H1 (cell line): ENCODE data around the gene ADM. TPM values are rescaled to one million over a fixed set of nuclear protein-coding genes. Genes with fewer than 3 reads are reported as not detected.

Source experiments
- CTCF ChIA-PET: fragments of 300-600 bp; sonication (Branson Sonifier 250); formaldehyde crosslinking; loops from one replicate; lab custom pipeline; 2021; ENCODE audit not compliant: partially characterized antibody; lab: Charles Lee
- POLR2A ChIA-PET: fragments of 300-600 bp; sonication (Branson Sonifier 250); formaldehyde crosslinking; loops from one replicate; lab custom pipeline; 2021; ENCODE audit warnings: inconsistent platforms; ENCODE audit not compliant: partially characterized antibody; lab: Charles Lee
- DNase-seq, 2 experiments: peaks; one replicate each; pipeline versions ENCODE4 v3.0.0 to v3.0.0-alpha.2; 2010 to 2022; ENCODE audit warnings: low spot score in 2 of 2, low read depth in 1 of 2, mixed read lengths in 1 of 2
- FAIRE-seq: peaks from 2 replicates; lab custom pipeline; 2011; peaks lifted over from hg19 to GRCh38; lab: Jason Lieb, UNC
- H2AFZ ChIP-seq: 2 replicates; pipeline ENCODE4 v1.8.1; 2012; ENCODE audit warnings: low read length, inconsistent platforms
- H2AK5ac ChIP-seq: 2 replicates; pipeline ENCODE4 v1.6.1; 2013; ENCODE audit warnings: low read depth, low read length
- H2BK120ac ChIP-seq: replicated peaks from 2 replicates; pipeline ENCODE3; 2013; ENCODE audit warnings: low read depth, low read length, inconsistent platforms
- H2BK12ac ChIP-seq: 2 replicates; pipeline ENCODE4 v1.6.1; 2013; ENCODE audit warnings: low read depth, low read length
- H2BK15ac ChIP-seq: 2 replicates; pipeline ENCODE4 v1.6.1; 2013; ENCODE audit warnings: low read length
- H2BK20ac ChIP-seq: 2 replicates; pipeline ENCODE4 v1.6.1; 2013; ENCODE audit warnings: low read length
- H2BK5ac ChIP-seq: 2 replicates; pipeline ENCODE4 v1.6.1; 2013; ENCODE audit warnings: low read depth, low read length
- H3K14ac ChIP-seq: 2 replicates; pipeline ENCODE4 v1.6.1; 2013; ENCODE audit warnings: inconsistent platforms; ENCODE audit not compliant: insufficient read length
- H3K18ac ChIP-seq: 2 replicates; pipeline ENCODE4 v1.6.1; 2013; ENCODE audit warnings: low read length; ENCODE audit errors: extremely low read depth
- H3K23ac ChIP-seq: 2 replicates; pipeline ENCODE4 v1.6.1; 2013; ENCODE audit warnings: inconsistent platforms; ENCODE audit not compliant: insufficient read length
- H3K23me2 ChIP-seq: 2 replicates; pipeline ENCODE4 v1.6.1; 2013; ENCODE audit warnings: low read depth, low read length
- H3K27ac ChIP-seq: 2 replicates; pipeline ENCODE4 v1.6.1; 2011; ENCODE audit warnings: low read depth, low read length, inconsistent platforms
- H3K27me3 ChIP-seq, 4 experiments: replicated peaks in 1 of 4; 1 replicate in 1 of 4; 2 replicates in 3 of 4; pipeline versions ENCODE4 v1.6.1 to v1.8.1; 2011 to 2013; ENCODE audit warnings: low read length in 3 of 4, mild to moderate bottlenecking in 3 of 4, inconsistent platforms in 2 of 4, mixed read lengths in 2 of 4, moderate library complexity in 1 of 4; ENCODE audit not compliant: control insufficient read depth in 3 of 4, insufficient read depth in 3 of 4; ENCODE audit errors: extremely low read depth in 1 of 4
- H3K36me3 ChIP-seq, 4 experiments: 2 replicates each; pipeline versions ENCODE4 v1.6.1 to v1.8.1; 2011 to 2013; ENCODE audit warnings: mild to moderate bottlenecking in 4 of 4, low read length in 3 of 4, moderate library complexity in 2 of 4, control low read depth in 1 of 4, inconsistent platforms in 1 of 4; ENCODE audit not compliant: insufficient read depth in 4 of 4, control insufficient read depth in 2 of 4
- H3K4ac ChIP-seq: replicated peaks from 2 replicates; pipeline ENCODE3; 2013; ENCODE audit warnings: low read length, low read depth, mixed read lengths, inconsistent platforms; ENCODE audit not compliant: insufficient read length
- H3K4me1 ChIP-seq, 4 experiments: replicated peaks in 1 of 4; 1 replicate in 1 of 4; 2 replicates in 3 of 4; pipeline versions ENCODE4 v1.6.1 to v1.8.1; 2011 to 2013; ENCODE audit warnings: low read length in 3 of 4, inconsistent platforms in 2 of 4, mixed read lengths in 1 of 4; ENCODE audit not compliant: insufficient read depth in 4 of 4, control insufficient read depth in 3 of 4
- H3K4me2 ChIP-seq, 2 experiments: 2 replicates each; pipeline versions ENCODE4 v1.6.1 to v1.8.1; 2011 to 2013; ENCODE audit warnings: low read depth in 2 of 2, low read length in 2 of 2, control low read depth in 1 of 2, inconsistent platforms in 1 of 2, mild to moderate bottlenecking in 1 of 2; ENCODE audit not compliant: insufficient read depth in 1 of 2
- H3K4me3 ChIP-seq, 4 experiments: fragments of 200-600, 300-600 bp in 1 of 4; sonication (generic), shearing (Covaris generic), sonication (Bioruptor Twin) in 1 of 4; 2 replicates each; pipeline versions ENCODE4 v1.5.1 to v1.8.1; 2011 to 2016; ENCODE audit warnings: low read length in 4 of 4, low read depth in 3 of 4, control low read depth in 2 of 4, inconsistent platforms in 2 of 4, mild to moderate bottlenecking in 2 of 4, mixed read lengths in 1 of 4, moderate library complexity in 1 of 4; ENCODE audit not compliant: insufficient read depth in 2 of 4; ENCODE audit errors: extremely low read depth in 1 of 4
- H3K56ac ChIP-seq: replicated peaks from 2 replicates; pipeline ENCODE3; 2013; ENCODE audit warnings: low read depth, mild to moderate bottlenecking, mixed read lengths, low read length, inconsistent platforms; ENCODE audit not compliant: insufficient read length
- H3K79me1 ChIP-seq: 2 replicates; pipeline ENCODE4 v1.6.1; 2013; ENCODE audit warnings: low read depth, low read length, control low read depth
- H3K79me2 ChIP-seq, 2 experiments: 2 replicates each; pipeline versions ENCODE4 v1.6.1 to v1.8.1; 2012 to 2013; ENCODE audit warnings: low read length in 2 of 2, mild to moderate bottlenecking in 2 of 2, inconsistent platforms in 1 of 2; ENCODE audit not compliant: insufficient read depth in 2 of 2, control insufficient read depth in 1 of 2
- H3K9ac ChIP-seq, 4 experiments: replicated peaks in 1 of 4; 1 replicate in 1 of 4; 2 replicates in 3 of 4; pipeline versions ENCODE4 v1.6.1 to v1.8.1; 2011 to 2013; ENCODE audit warnings: low read depth in 3 of 4, low read length in 3 of 4, control low read depth in 2 of 4, mild to moderate bottlenecking in 2 of 4, moderate library complexity in 2 of 4, inconsistent platforms in 1 of 4; ENCODE audit errors: extremely low read depth in 1 of 4
- H3K9me3 ChIP-seq, 2 experiments: 2 replicates each; pipeline versions ENCODE4 v1.6.1 to v1.8.1; 2012 to 2013; ENCODE audit warnings: mild to moderate bottlenecking in 2 of 2, moderate library complexity in 2 of 2, control low read depth in 1 of 2, inconsistent platforms in 1 of 2, low read depth in 1 of 2, low read length in 1 of 2, mixed read lengths in 1 of 2; ENCODE audit not compliant: insufficient read depth in 2 of 2
- H4K20me1 ChIP-seq, 2 experiments: replicated peaks in 1 of 2; 2 replicates each; pipeline versions ENCODE3 to v1.8.1; 2011 to 2013; ENCODE audit warnings: inconsistent platforms in 2 of 2, low read length in 2 of 2, mild to moderate bottlenecking in 1 of 2; ENCODE audit not compliant: insufficient read depth in 2 of 2, control insufficient read depth in 1 of 2
- H4K5ac ChIP-seq: 2 replicates; pipeline ENCODE4 v1.6.1; 2013; ENCODE audit warnings: low read length, low read depth, mixed read lengths, inconsistent platforms; ENCODE audit not compliant: insufficient read length
- H4K8ac ChIP-seq: 2 replicates; pipeline ENCODE4 v1.8.0; 2013; ENCODE audit warnings: mild to moderate bottlenecking, moderate library complexity, low read length, inconsistent platforms; ENCODE audit not compliant: insufficient read depth; ENCODE audit errors: extremely low read depth
- H4K91ac ChIP-seq: replicated peaks from 2 replicates; pipeline ENCODE3; 2013; ENCODE audit warnings: low read length, mixed read lengths, inconsistent platforms; ENCODE audit not compliant: insufficient read length
- ATF3 ChIP-seq: IDR thresholded peaks from 2 replicates; pipeline ENCODE4 v1.6.1; 2011; ENCODE audit warnings: low read depth, mild to moderate bottlenecking, low read length; ENCODE audit not compliant: insufficient read depth
- CHD2 ChIP-seq: IDR thresholded peaks from 2 replicates; pipeline ENCODE4 v1.6.1; 2012; ENCODE audit warnings: low read length, improper control_type of control experiment
- CTBP2 ChIP-seq: IDR thresholded peaks from 2 replicates; pipeline ENCODE4 v1.7.0; 2011; ENCODE audit warnings: borderline replicate concordance, mild to moderate bottlenecking, moderate library complexity, mixed read lengths, low read length; ENCODE audit not compliant: insufficient read depth, insufficient read length
- EP300 ChIP-seq, 2 experiments: IDR thresholded peaks; 1 replicate in 1 of 2; 2 replicates in 1 of 2; pipeline ENCODE4 v1.6.1; 2011 to 2012; ENCODE audit warnings: low read depth in 2 of 2, low read length in 2 of 2, mild to moderate bottlenecking in 2 of 2, borderline replicate concordance in 1 of 2, inconsistent platforms in 1 of 2, moderate library complexity in 1 of 2
- EZH2 ChIP-seq: fragments of 200-600 bp; sonication (generic); IDR thresholded peaks from 2 replicates; pipeline ENCODE4 v1.7.1; 2012; ENCODE audit warnings: low read depth, mild to moderate bottlenecking, moderate library complexity, low read length, inconsistent platforms; ENCODE audit not compliant: severe bottlenecking
- GABPA ChIP-seq: IDR thresholded peaks from 2 replicates; pipeline ENCODE4 v1.6.1; 2011; ENCODE audit warnings: mild to moderate bottlenecking, low read length, moderate library complexity, borderline replicate concordance; ENCODE audit not compliant: insufficient read depth
- MAX ChIP-seq: IDR thresholded peaks from 2 replicates; pipeline ENCODE4 v1.6.1; 2012; ENCODE audit warnings: inconsistent platforms
- RFX5 ChIP-seq: IDR thresholded peaks from 2 replicates; pipeline ENCODE4 v1.6.1; 2011; ENCODE audit warnings: low read depth, low read length, improper control_type of control experiment, borderline replicate concordance
- SUZ12 ChIP-seq: fragments of 200-600 bp; sonication (generic); IDR thresholded peaks from 2 replicates; pipeline ENCODE4 v1.6.1; 2012; ENCODE audit warnings: mild to moderate bottlenecking, inconsistent platforms, low read length, moderate library complexity, mixed read lengths
- TEAD4 ChIP-seq: IDR thresholded peaks from 2 replicates; pipeline ENCODE4 v1.6.1; 2012; ENCODE audit warnings: low read depth, low read length, inconsistent platforms, mixed read lengths
- WGBS, 2 experiments: shearing (Covaris generic) in 1 of 2; methylation state at CpG; one replicate each; pipeline versions ENCODE4 v1.1.6 to v1.1.7; 2013 to 2015; ENCODE audit warnings: low lambda C conversion rate in 2 of 2, mixed read lengths in 2 of 2, inconsistent platforms in 1 of 2, low coverage in 1 of 2, missing lambda C conversion rate in 1 of 2; ENCODE audit not compliant: insufficient replicate concordance in 2 of 2, insufficient coverage in 1 of 2, insufficient read length in 1 of 2; ENCODE audit errors: extremely low coverage in 1 of 2, missing lambda C conversion rate in 1 of 2; 5-methylcytosine and 5-hydroxymethylcytosine counted together
- polyA plus RNA-seq, 7 experiments: library from polyadenylated mRNA; depleted of rRNA in 3 of 7; stranded (reverse) in 5 of 7; unstranded in 2 of 7; fragments of >200 nt in 5 of 7; fragments of 200-250 nt in 2 of 7; gene quantifications; 1 replicate in 5 of 7; 2 replicates in 1 of 7; 4 replicates in 1 of 7; pipeline versions ENCODE4 v1.2.1 to v1.2.3, GENCODE V29; 2011 to 2013; ENCODE audit warnings: missing spikeins in 2 of 7, mixed read lengths in 2 of 7
- total RNA-seq: library from RNA; stranded (reverse); fragmentation: NEBNext Ultra II Directional; extraction: Animal tissue kit (Norgen Biotek cat#: 25700); gene quantifications from 2 replicates; pipeline ENCODE4 v1.2.1, GENCODE V29; 2021

Gene ADM
- total and polyA plus RNA-seq, 2 of the 8 experiments (the other 6 are each of a cell fraction or from before 2014, with no cell fraction given): 94.1 to 95.6 TPM

DNA sequence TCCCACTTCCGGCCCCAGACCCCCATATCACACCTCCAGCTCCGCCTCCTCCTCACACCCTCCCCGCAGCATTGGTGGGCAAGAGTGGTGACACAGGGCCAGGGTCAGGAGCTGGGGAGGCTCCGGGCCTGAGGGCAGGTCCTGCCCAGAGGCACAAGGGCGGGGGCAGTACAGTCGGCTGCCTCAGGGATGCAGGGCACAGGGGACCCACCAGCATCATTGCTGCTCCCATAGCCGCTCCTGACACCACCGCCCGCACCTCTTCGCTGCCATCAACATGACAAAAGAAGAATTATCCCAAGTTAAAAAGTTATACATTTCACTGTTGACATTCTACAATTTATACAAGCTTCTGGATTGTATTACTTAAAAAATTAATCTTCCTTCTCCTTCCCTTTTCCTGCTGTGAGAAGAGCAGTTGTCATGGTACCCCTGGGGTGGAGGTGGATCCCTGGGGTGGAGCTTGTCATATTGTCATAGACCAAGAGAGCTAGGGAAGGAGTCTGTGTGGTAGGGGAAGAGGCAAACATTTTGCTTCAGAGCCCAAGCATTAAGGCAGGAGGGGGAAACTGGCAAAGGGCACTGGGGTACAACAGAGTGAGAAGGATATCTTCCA is 15.0 kb upstream of the ADM start:
- Histone ChIP-seq H3K14ac (no peak overlapping the region), H3K4me1 (peaks cover 3 to 14% (median 7%) of the 10 kb centered on the region in 4 experiments; a peak in 6 of 7 replicates), H3K79me2 (peaks cover 0 to 76% of the 10 kb centered on the region in 2 experiments; a peak in 2 of 4 replicates), H3K9ac (no peak overlapping the region), H3K23ac (no peak overlapping the region), H3K4me3 (no peak overlapping the region), H2BK15ac (no peak overlapping the region), H3K27me3 (no peaks in the 10 kb centered on the region), H2BK120ac (no peak overlapping the region), H3K4me2 (no peak overlapping the region; a peak in 1 of 4 replicates), H2BK12ac (peak overlapping the region; percentile 18; the same call in 1 of the 2 replicates), H3K56ac (no peak overlapping the region), H3K27ac (no peak overlapping the region), H2BK20ac (no peak overlapping the region), H3K18ac (no peak overlapping the region; the same call in 1 of the 2 replicates), H2BK5ac (0 out of 2 replicates have a peak overlapping the region, but pooled peaks have one; percentile 30), H3K9me3 (no peaks in the 10 kb centered on the region), H3K4ac (no peak overlapping the region), H4K91ac (no peak overlapping the region), H4K5ac (no peak overlapping the region), H4K8ac (peak overlapping the region; percentile 63; the same call in 1 of the 2 replicates), H2AK5ac (no peak overlapping the region), H3K36me3 (no peaks in the 10 kb centered on the region), H2AFZ (no peak overlapping the region), H3K79me1 (peaks cover 7% of the 10 kb centered on the region; the same call in 1 of the 2 replicates), H3K23me2 (peaks cover 11% of the 10 kb centered on the region), H4K20me1 (peaks cover 2 to 7% of the 10 kb centered on the region in 2 experiments)
- no peak for DNase-seq
- 90% methylated on average over 10 of the region's 10 CpGs; no CpG with 5 or more reads in 1 of the 2 experiments for WGBS, 2 experiments
- CTCF ChIA-PET: interaction anchor here (0.9 to 5.9 kb wide), 6 partner anchors 10 to 81 kb away, joined by 3 to 35 read pairs (median 4); partner anchors contain the start of gene ADM
- no peak for FAIRE-seq
- POLR2A ChIA-PET: interaction anchor here (0.8 to 12.5 kb wide), 3 partner anchors 12 to 21 kb away, joined by 3 to 156 read pairs (median 4); partner anchors contain the start of gene ADM
- TF ChIP-seq EP300 (IDR thresholded peaks at IDR 0.05; ENCODE audit: borderline replicate concordance in 1 of 2, low read depth in 2 of 2, low read length in 2 of 2): no peak
- no peak for TF ChIP-seq MAX
- no peak for TF ChIP-seq CHD2
- no peak for TF ChIP-seq RFX5
- TF ChIP-seq ATF3: no peak
- TF ChIP-seq CTBP2: no peak
- no peak for TF ChIP-seq EZH2
- TF ChIP-seq TEAD4: no peak
- no peak for TF ChIP-seq GABPA
- no peak for TF ChIP-seq SUZ12
